H1 (cell line): ENCODE results near the gene ILF2. TPM values are rescaled to one million over a fixed set of nuclear protein-coding genes. Genes with fewer than 3 reads are reported as not detected.

Experiments used
- CTCF ChIA-PET: fragments of 300-600 bp; sonication (Branson Sonifier 250); formaldehyde crosslinking; loops from one replicate; lab custom pipeline; 2021; ENCODE audit not compliant: partially characterized antibody; lab: Charles Lee
- POLR2A ChIA-PET: fragments of 300-600 bp; sonication (Branson Sonifier 250); formaldehyde crosslinking; loops from one replicate; lab custom pipeline; 2021; ENCODE audit warnings: inconsistent platforms; ENCODE audit not compliant: partially characterized antibody; lab: Charles Lee
- DNase-seq, 2 experiments: peaks; one replicate each; pipeline versions ENCODE4 v3.0.0 to v3.0.0-alpha.2; 2010 to 2022; ENCODE audit warnings: low spot score in 2 of 2, low read depth in 1 of 2, mixed read lengths in 1 of 2
- FAIRE-seq: peaks from 2 replicates; lab custom pipeline; 2011; peaks lifted over from hg19 to GRCh38; lab: Jason Lieb, UNC
- H2AFZ ChIP-seq: 2 replicates; pipeline ENCODE4 v1.8.1; 2012; ENCODE audit warnings: low read length, inconsistent platforms
- H2AK5ac ChIP-seq: 2 replicates; pipeline ENCODE4 v1.6.1; 2013; ENCODE audit warnings: low read depth, low read length
- H2BK120ac ChIP-seq: replicated peaks from 2 replicates; pipeline ENCODE3; 2013; ENCODE audit warnings: low read depth, low read length, inconsistent platforms
- H2BK12ac ChIP-seq: 2 replicates; pipeline ENCODE4 v1.6.1; 2013; ENCODE audit warnings: low read depth, low read length
- H2BK15ac ChIP-seq: 2 replicates; pipeline ENCODE4 v1.6.1; 2013; ENCODE audit warnings: low read length
- H2BK20ac ChIP-seq: 2 replicates; pipeline ENCODE4 v1.6.1; 2013; ENCODE audit warnings: low read length
- H2BK5ac ChIP-seq: 2 replicates; pipeline ENCODE4 v1.6.1; 2013; ENCODE audit warnings: low read depth, low read length
- H3K14ac ChIP-seq: 2 replicates; pipeline ENCODE4 v1.6.1; 2013; ENCODE audit warnings: inconsistent platforms; ENCODE audit not compliant: insufficient read length
- H3K18ac ChIP-seq: 2 replicates; pipeline ENCODE4 v1.6.1; 2013; ENCODE audit warnings: low read length; ENCODE audit errors: extremely low read depth
- H3K23ac ChIP-seq: 2 replicates; pipeline ENCODE4 v1.6.1; 2013; ENCODE audit warnings: inconsistent platforms; ENCODE audit not compliant: insufficient read length
- H3K23me2 ChIP-seq: 2 replicates; pipeline ENCODE4 v1.6.1; 2013; ENCODE audit warnings: low read depth, low read length
- H3K27ac ChIP-seq: 2 replicates; pipeline ENCODE4 v1.6.1; 2011; ENCODE audit warnings: low read depth, low read length, inconsistent platforms
- H3K27me3 ChIP-seq, 4 experiments: replicated peaks in 1 of 4; 1 replicate in 1 of 4; 2 replicates in 3 of 4; pipeline versions ENCODE4 v1.6.1 to v1.8.1; 2011 to 2013; ENCODE audit warnings: low read length in 3 of 4, mild to moderate bottlenecking in 3 of 4, inconsistent platforms in 2 of 4, mixed read lengths in 2 of 4, moderate library complexity in 1 of 4; ENCODE audit not compliant: control insufficient read depth in 3 of 4, insufficient read depth in 3 of 4; ENCODE audit errors: extremely low read depth in 1 of 4
- H3K36me3 ChIP-seq, 4 experiments: 2 replicates each; pipeline versions ENCODE4 v1.6.1 to v1.8.1; 2011 to 2013; ENCODE audit warnings: mild to moderate bottlenecking in 4 of 4, low read length in 3 of 4, moderate library complexity in 2 of 4, control low read depth in 1 of 4, inconsistent platforms in 1 of 4; ENCODE audit not compliant: insufficient read depth in 4 of 4, control insufficient read depth in 2 of 4
- H3K4ac ChIP-seq: replicated peaks from 2 replicates; pipeline ENCODE3; 2013; ENCODE audit warnings: low read length, low read depth, mixed read lengths, inconsistent platforms; ENCODE audit not compliant: insufficient read length
- H3K4me1 ChIP-seq, 4 experiments: replicated peaks in 1 of 4; 1 replicate in 1 of 4; 2 replicates in 3 of 4; pipeline versions ENCODE4 v1.6.1 to v1.8.1; 2011 to 2013; ENCODE audit warnings: low read length in 3 of 4, inconsistent platforms in 2 of 4, mixed read lengths in 1 of 4; ENCODE audit not compliant: insufficient read depth in 4 of 4, control insufficient read depth in 3 of 4
- H3K4me2 ChIP-seq, 2 experiments: 2 replicates each; pipeline versions ENCODE4 v1.6.1 to v1.8.1; 2011 to 2013; ENCODE audit warnings: low read depth in 2 of 2, low read length in 2 of 2, control low read depth in 1 of 2, inconsistent platforms in 1 of 2, mild to moderate bottlenecking in 1 of 2; ENCODE audit not compliant: insufficient read depth in 1 of 2
- H3K4me3 ChIP-seq, 4 experiments: fragments of 200-600, 300-600 bp in 1 of 4; sonication (generic), shearing (Covaris generic), sonication (Bioruptor Twin) in 1 of 4; 2 replicates each; pipeline versions ENCODE4 v1.5.1 to v1.8.1; 2011 to 2016; ENCODE audit warnings: low read length in 4 of 4, low read depth in 3 of 4, control low read depth in 2 of 4, inconsistent platforms in 2 of 4, mild to moderate bottlenecking in 2 of 4, mixed read lengths in 1 of 4, moderate library complexity in 1 of 4; ENCODE audit not compliant: insufficient read depth in 2 of 4; ENCODE audit errors: extremely low read depth in 1 of 4
- H3K56ac ChIP-seq: replicated peaks from 2 replicates; pipeline ENCODE3; 2013; ENCODE audit warnings: low read depth, mild to moderate bottlenecking, mixed read lengths, low read length, inconsistent platforms; ENCODE audit not compliant: insufficient read length
- H3K79me1 ChIP-seq: 2 replicates; pipeline ENCODE4 v1.6.1; 2013; ENCODE audit warnings: low read depth, low read length, control low read depth
- H3K79me2 ChIP-seq, 2 experiments: 2 replicates each; pipeline versions ENCODE4 v1.6.1 to v1.8.1; 2012 to 2013; ENCODE audit warnings: low read length in 2 of 2, mild to moderate bottlenecking in 2 of 2, inconsistent platforms in 1 of 2; ENCODE audit not compliant: insufficient read depth in 2 of 2, control insufficient read depth in 1 of 2
- H3K9ac ChIP-seq, 4 experiments: replicated peaks in 1 of 4; 1 replicate in 1 of 4; 2 replicates in 3 of 4; pipeline versions ENCODE4 v1.6.1 to v1.8.1; 2011 to 2013; ENCODE audit warnings: low read depth in 3 of 4, low read length in 3 of 4, control low read depth in 2 of 4, mild to moderate bottlenecking in 2 of 4, moderate library complexity in 2 of 4, inconsistent platforms in 1 of 4; ENCODE audit errors: extremely low read depth in 1 of 4
- H3K9me3 ChIP-seq, 2 experiments: 2 replicates each; pipeline versions ENCODE4 v1.6.1 to v1.8.1; 2012 to 2013; ENCODE audit warnings: mild to moderate bottlenecking in 2 of 2, moderate library complexity in 2 of 2, control low read depth in 1 of 2, inconsistent platforms in 1 of 2, low read depth in 1 of 2, low read length in 1 of 2, mixed read lengths in 1 of 2; ENCODE audit not compliant: insufficient read depth in 2 of 2
- H4K20me1 ChIP-seq, 2 experiments: replicated peaks in 1 of 2; 2 replicates each; pipeline versions ENCODE3 to v1.8.1; 2011 to 2013; ENCODE audit warnings: inconsistent platforms in 2 of 2, low read length in 2 of 2, mild to moderate bottlenecking in 1 of 2; ENCODE audit not compliant: insufficient read depth in 2 of 2, control insufficient read depth in 1 of 2
- H4K5ac ChIP-seq: 2 replicates; pipeline ENCODE4 v1.6.1; 2013; ENCODE audit warnings: low read length, low read depth, mixed read lengths, inconsistent platforms; ENCODE audit not compliant: insufficient read length
- H4K8ac ChIP-seq: 2 replicates; pipeline ENCODE4 v1.8.0; 2013; ENCODE audit warnings: mild to moderate bottlenecking, moderate library complexity, low read length, inconsistent platforms; ENCODE audit not compliant: insufficient read depth; ENCODE audit errors: extremely low read depth
- H4K91ac ChIP-seq: replicated peaks from 2 replicates; pipeline ENCODE3; 2013; ENCODE audit warnings: low read length, mixed read lengths, inconsistent platforms; ENCODE audit not compliant: insufficient read length
- RBBP5 ChIP-seq: IDR thresholded peaks from 2 replicates; pipeline ENCODE4 v1.7.1; 2012; ENCODE audit warnings: low read depth, mild to moderate bottlenecking, inconsistent platforms, low read length, moderate library complexity, borderline replicate concordance
- WGBS, 2 experiments: shearing (Covaris generic) in 1 of 2; methylation state at CpG; one replicate each; pipeline versions ENCODE4 v1.1.6 to v1.1.7; 2013 to 2015; ENCODE audit warnings: low lambda C conversion rate in 2 of 2, mixed read lengths in 2 of 2, inconsistent platforms in 1 of 2, low coverage in 1 of 2, missing lambda C conversion rate in 1 of 2; ENCODE audit not compliant: insufficient replicate concordance in 2 of 2, insufficient coverage in 1 of 2, insufficient read length in 1 of 2; ENCODE audit errors: extremely low coverage in 1 of 2, missing lambda C conversion rate in 1 of 2; 5-methylcytosine and 5-hydroxymethylcytosine counted together
- polyA plus RNA-seq, 7 experiments: library from polyadenylated mRNA; depleted of rRNA in 3 of 7; stranded (reverse) in 5 of 7; unstranded in 2 of 7; fragments of >200 nt in 5 of 7; fragments of 200-250 nt in 2 of 7; gene quantifications; 1 replicate in 5 of 7; 2 replicates in 1 of 7; 4 replicates in 1 of 7; pipeline versions ENCODE4 v1.2.1 to v1.2.3, GENCODE V29; 2011 to 2013; ENCODE audit warnings: missing spikeins in 2 of 7, mixed read lengths in 2 of 7
- total RNA-seq: library from RNA; stranded (reverse); fragmentation: NEBNext Ultra II Directional; extraction: Animal tissue kit (Norgen Biotek cat#: 25700); gene quantifications from 2 replicates; pipeline ENCODE4 v1.2.1, GENCODE V29; 2021

Gene ILF2
- total and polyA plus RNA-seq, 2 of the 8 experiments (the other 6 are each of a cell fraction or from before 2014, with no cell fraction given), result 389 to 474 TPM

GRCh38 chr1:153693466-153693865 is 22.7 kb upstream of the ILF2 start:
- Histone ChIP-seq H3K14ac (no peak overlapping the region), H2BK120ac (no peak overlapping the region), H2BK15ac (no peak overlapping the region), H2BK20ac (no peak overlapping the region), H3K27ac (no peak overlapping the region), H3K4me3 (no peak overlapping the region), H3K4ac (no peak overlapping the region), H3K79me1 (no peaks in the 10 kb centered on the region), H4K5ac (no peak overlapping the region), H3K9ac (no peak overlapping the region), H3K23me2 (no peaks in the 10 kb centered on the region), H3K23ac (no peak overlapping the region), H4K91ac (no peak overlapping the region), H4K8ac (no peak overlapping the region), H3K9me3 (no peaks in the 10 kb centered on the region), H3K56ac (no peak overlapping the region), H3K4me2 (no peak overlapping the region), H4K20me1 (no peaks in the 10 kb centered on the region), H3K4me1 (peaks cover 0 to 18% (median 12%) of the 10 kb centered on the region in 4 experiments; a peak in 6 of 7 replicates), H2BK5ac (no peak overlapping the region), H3K79me2 (no peaks in the 10 kb centered on the region), H2AK5ac (no peak overlapping the region), H2AFZ (no peak overlapping the region), H3K18ac (no peak overlapping the region), H2BK12ac (no peak overlapping the region), H3K27me3 (no peaks in the 10 kb centered on the region), H3K36me3 (0 out of 8 replicates have a peak, but pooled peaks cover 0 to 4% (median 0%) of the 10 kb centered on the region in 4 experiments)
- FAIRE-seq, result no peak
- DNase-seq, result no peak
- 87% methylated on average over 4 of the region's 4 CpGs; no CpG with 5 or more reads in 1 of the 2 experiments for whole genome bisulfite sequencing, 2 experiments
- TF ChIP-seq RBBP5, result no peak
- ChIA-PET CTCF (interaction anchor here (0.7 to 1.9 kb wide), 5 partner anchors 16 to 104 kb away, joined by 3 to 5 read pairs (median 3); no protein-coding TSS in a partner anchor), POLR2A (interaction anchor here (1.1 to 2.2 kb wide), 3 partner anchors 10 to 297 kb away, joined by 3 to 6 read pairs (median 5); partner anchors contain the start of gene SLC27A3)
